HG02885 (cell line): ENCODE measurements around the gene RBFOX2.
"Not testable (repeated sequence)": the region's sequence is repeated elsewhere in the genome, so short reads cannot be mapped to it uniquely, and the experiment has no call there.

ENCODE experiments used
- ATAC-seq: cut with Tn5 transposase; IDR thresholded peaks from one replicate; pipeline ENCODE4 v1.9.1; 2021; ENCODE audit warnings: mild to moderate bottlenecking; ENCODE audit not compliant: unreplicated experiment, poor library complexity

The RBFOX2 gene

GRCh38 chr22:36012332-36012731 is 16.3 kb downstream of the RBFOX2 start:
- ATAC-seq: no peak

- ATAC-seq: no peak
These were observed 17.7 kb downstream of the RBFOX2 start for GRCh38 chr22:36010882-36011281.

DNA sequence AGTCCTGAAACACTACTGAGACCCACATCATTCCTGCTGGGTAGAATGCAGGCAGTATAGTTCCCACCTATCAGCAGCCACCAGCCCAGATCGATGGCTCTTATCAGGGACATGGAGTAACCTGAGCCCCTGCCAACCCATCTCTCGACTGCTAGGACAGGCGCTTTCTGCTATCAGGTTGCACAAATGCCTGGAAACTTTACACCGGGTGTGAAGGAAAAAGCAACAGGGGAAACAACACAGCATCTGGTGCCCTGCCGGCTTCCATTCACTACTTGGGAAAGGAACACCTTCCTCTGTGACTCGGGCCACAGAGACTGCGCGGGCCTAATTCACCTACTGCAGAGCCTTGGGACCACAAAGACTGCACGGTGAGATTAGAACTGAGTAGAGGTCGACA is 18.5 kb downstream of the RBFOX2 start:
- ATAC-seq: no peak

DNA sequence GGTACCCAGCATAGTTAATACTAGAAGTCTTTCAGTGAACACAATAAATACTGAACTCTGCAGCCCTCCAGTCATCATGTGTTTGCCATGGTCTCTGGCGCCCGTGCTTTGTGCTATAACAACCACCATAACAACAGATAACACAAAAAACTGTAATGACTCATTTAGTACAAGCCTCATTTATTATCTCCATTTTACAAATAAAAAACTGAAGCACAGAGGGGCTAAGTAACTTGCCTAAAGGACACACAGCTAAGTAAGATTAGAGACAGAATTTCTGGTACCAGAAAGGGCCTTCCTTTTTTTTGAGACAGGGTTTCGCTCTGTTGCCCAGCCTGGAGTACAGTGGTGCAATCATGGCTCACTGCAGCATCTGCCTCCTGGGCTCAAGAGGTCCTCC is 19.5 kb downstream of the RBFOX2 start:
- ATAC-seq: no peak

GRCh38 chr22:36008565-36008964 is 20.1 kb downstream of the RBFOX2 start:
- no peak for ATAC-seq

DNA sequence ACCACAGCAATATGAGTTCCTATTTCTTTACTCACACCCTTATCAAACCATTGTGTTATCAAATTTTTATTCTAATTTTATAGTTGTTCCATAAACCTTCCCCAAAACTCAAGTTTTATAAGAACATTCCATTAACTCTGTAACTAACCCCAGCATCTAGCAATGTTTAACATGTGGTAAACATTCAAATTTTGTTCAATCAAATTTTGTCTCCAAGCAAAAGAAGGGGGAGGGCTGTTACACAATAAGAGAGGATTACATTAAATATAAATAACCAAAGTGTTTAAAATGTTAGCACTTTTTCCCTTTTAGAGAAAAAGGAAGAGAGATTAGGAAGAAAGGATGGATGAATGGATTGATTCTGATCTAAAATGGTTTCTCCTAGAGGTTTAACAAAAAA is 20.5 kb downstream of the RBFOX2 start:
- no peak for ATAC-seq

- ATAC-seq: no peak
These were observed 24.5 kb downstream of the RBFOX2 start for GRCh38 chr22:36003972-36004674.

- ATAC-seq: no peak
These were observed 25.8 kb downstream of the RBFOX2 start for GRCh38 chr22:36002718-36003260.

DNA sequence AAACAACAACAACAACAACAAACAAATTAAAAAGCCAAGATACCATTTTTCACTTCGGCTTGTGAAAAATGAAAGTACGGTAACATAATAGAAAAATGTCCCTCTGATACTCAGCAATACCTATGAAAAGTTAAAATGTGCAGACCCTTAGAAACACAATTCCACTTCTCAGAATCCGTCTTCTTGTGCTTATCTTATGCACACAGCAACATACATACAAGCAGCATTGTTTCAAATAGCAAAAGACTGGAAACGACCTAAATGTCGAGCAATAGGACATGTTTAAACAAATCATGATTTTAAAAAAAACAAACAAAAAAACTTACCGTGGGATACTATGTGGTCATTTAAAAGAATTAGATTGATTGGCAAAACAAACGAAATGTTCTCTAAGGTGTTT is 26.5 kb downstream of the RBFOX2 start:
- ATAC-seq: no peak

GRCh38 chr22:35998748-35999147 is 29.9 kb downstream of the RBFOX2 start:
- no peak for ATAC-seq

DNA sequence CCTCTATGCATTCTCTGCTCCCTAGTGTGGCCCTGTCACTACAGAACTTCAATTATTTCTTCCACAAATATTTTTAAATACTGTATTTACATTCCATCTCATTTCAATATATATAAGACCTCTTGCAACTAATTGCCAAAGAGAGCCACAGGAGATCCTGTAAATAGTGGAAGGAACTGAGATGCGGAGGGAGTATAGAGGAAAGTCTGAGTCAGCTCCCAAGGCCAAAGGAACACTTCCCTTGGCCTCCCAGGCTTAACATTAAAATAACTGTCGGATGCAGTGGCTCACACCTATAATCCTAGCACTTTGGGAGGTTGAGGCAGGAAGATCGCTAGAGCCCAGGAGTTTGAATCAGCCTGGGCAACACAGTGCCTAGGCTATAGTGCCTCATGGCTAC is 31.2 kb downstream of the RBFOX2 start:
- ATAC-seq: no peak

DNA sequence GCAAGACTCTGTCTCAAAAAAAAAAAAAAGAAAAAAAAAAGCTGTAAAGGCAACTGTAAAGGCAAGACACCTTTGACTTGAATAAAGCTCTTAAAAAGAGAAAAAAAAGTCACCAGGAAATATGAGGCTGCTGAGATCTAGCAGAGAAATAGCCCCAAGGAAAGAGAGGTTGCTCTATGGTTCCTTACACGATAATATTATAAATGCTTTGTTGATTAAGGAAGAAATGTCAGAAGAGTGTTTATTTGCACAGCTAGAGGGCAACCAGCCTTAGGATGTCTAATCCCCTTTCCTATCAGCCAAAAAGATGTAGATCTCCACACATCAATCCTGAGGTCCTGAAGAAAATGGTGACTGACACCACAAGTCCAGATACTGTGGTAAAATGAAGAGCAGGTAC is 32.0 kb downstream of the RBFOX2 start:
- no peak for ATAC-seq

GRCh38 chr22:35995772-35996171 is 32.9 kb downstream of the RBFOX2 start:
- ATAC-seq: no peak

- no peak for ATAC-seq
These were observed 33.3 kb downstream of the RBFOX2 start for GRCh38 chr22:35995348-35995747.

GRCh38 chr22:35993727-35994126 is 34.9 kb downstream of the RBFOX2 start:
- ATAC-seq: not testable (repeated sequence)

DNA sequence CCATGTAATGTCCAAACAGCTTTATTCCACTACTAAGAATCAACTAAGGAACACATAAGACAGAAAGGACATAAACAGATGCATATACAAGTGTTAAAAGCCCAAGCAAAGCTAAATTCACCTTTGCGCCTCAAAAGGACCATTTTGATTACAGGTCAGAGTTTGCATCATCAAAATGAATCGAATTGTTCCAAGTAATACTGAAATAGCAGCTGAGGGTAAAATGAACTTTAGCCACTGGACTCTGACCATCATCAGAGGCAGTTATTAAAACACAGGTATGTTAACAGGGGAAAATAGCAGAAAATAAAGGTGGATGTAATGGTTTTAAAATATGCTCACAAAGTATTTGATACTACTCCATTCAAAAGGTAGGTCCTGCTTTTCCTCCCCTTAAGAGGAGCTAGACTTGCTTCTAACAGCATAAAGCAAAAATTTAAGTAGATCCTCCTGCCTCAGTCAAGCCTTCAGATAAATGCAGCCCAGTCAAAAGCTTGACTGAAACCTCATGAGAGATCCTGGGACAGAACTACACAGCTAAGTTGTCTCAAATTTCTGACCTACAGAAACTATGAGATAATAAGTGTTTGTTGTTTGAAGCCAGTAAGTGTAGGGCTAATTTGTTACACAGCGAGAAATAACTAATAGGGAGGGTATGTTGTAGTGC is 35.4 kb downstream of the RBFOX2 start:
- no peak for ATAC-seq

DNA sequence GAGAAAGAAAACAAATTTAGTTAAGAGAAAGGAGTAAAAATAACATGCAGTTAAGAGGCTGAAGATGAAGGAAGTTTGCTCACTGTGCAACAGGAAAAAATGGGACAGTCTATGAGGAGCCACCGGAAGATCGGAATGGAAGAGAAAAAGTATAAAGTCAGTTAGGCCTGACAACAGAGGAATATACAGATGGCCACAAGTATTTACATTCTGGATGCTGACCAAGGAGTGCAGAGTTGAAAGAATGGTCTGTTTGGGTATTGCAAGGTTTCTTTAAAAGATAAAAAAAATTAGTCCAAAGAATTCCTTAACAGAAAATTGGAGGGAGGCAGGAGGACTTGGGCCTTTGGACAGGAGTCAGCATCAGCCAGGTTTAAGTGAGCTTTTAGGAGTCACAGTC is 37.5 kb downstream of the RBFOX2 start:
- no peak for ATAC-seq

DNA sequence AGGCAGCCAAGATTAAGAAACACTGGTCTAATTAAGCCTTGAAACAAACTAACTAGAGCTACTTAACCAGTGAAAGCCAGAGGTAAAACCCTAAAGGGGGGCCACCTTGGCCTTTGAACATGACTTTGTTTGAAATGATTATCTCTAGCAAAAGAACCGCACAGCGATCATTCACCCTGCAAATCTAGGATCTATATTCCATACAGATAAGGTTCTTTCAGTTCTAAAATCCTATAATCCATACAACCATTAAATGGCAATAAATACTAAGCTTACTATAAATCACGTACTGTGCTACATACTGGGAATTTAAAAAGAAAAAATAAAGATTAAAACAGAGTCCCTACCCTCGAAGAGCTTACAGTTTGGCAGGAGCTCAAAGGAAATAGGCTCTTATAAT is 40.6 kb downstream of the RBFOX2 start:
- ATAC-seq: no peak

DNA sequence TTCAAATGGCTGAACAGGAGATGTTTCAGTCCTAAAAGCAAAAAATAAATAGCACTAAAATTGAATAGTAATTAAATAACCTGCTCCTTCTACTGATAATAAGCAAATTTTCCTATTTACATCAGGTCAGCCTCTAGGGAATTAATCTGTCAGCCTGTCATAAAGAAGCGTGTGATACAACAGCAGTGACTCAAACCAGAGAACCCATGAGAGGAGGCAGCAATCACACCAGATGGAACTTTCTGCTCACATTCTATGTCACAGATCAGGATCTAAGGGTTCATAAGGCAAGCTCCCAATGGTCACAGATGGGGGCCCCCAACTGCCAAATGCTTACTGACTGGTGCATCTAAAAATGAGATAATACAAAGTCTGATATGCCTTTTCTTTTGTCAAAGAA is 41.1 kb downstream of the RBFOX2 start:
- ATAC-seq: no peak

DNA sequence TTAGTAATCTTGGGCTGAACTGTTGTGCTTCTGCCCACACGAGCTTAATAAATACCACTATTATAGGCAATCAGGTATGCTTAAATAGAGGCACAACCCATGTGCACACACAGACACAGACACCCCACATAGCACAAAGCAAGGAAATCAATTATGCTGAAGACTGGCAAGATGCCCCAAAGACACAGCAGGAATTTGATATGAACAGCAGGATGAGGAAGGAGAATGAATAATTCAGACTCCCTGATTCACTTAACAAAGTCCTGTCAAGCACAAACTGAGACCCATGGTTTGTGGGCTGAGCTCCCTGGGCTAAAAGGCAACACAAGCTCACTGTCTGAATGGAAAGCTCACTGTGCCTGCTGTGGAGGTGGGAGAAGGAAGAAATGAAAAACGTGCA is 42.5 kb downstream of the RBFOX2 start:
- ATAC-seq: no peak

- ATAC-seq: no peak
These were observed 43.3 kb downstream of the RBFOX2 start for GRCh38 chr22:35985371-35985770.
